NCI-H146 (cell line): Measurements from ENCODE around the gene FARSA.
"Not testable (repeated sequence)": the region's sequence is repeated elsewhere in the genome, so short reads cannot be mapped to it uniquely, and the experiment has no call there.

Experiments used
- DNase-seq: peaks from one replicate; lab custom pipeline; 2025; lab: John Stamatoyannopoulos, UW

Gene FARSA

GRCh38 chr19:12933287-12934072 is at the start of gene FARSA:
Gene FARSA, minus strand, starts transcription at chr19:12933711. Its CDS starts 15 bp downstream, at chr19:12933696.
- DNase-seq: peak; percentile 97

GRCh38 chr19:12983091-12983490 is 49.6 kb upstream of the FARSA start:
- DNase-seq: no peak

DNA sequence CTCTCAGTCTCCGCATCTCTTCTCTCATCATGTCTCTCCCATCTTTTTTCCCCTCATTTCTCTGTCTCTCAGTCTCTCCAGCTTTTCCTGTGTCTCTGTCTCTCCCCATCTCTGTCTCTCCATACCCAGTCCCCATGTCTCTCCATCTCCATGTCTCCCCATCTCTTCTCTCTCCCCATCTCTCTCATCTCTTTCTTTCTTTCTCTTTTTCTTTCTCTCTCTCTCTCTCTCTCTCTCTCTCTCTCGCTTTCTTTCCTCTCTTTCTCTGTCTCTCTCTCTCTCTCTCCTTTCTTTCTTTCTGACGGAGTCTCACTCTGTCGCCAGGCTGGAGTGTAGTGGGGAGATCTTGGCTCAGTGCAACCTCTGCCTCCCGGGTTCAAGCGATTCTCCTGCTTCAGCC is 49.1 kb upstream of the FARSA start:
- DNase-seq: no peak

DNA sequence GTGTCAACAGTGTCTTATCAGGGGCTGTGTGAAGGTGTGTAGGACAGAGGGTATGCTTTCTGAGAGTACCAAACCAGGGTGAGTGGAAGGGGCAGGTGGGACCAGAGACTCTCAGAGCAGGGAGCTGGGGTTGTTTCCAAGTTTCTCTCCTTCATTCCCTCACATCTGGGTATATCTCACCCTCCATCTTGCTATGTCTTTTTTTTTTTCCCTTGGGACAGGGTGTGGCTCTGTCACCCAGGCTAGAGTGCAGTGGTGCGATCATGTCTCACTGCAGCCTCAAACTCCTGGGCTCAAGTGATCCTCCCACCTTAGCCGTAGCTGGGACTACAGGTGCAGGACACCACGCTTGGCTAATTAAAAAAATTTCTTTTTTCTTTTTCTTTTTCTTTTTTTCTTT is 46.5 kb upstream of the FARSA start:
- DNase-seq: no peak

DNA sequence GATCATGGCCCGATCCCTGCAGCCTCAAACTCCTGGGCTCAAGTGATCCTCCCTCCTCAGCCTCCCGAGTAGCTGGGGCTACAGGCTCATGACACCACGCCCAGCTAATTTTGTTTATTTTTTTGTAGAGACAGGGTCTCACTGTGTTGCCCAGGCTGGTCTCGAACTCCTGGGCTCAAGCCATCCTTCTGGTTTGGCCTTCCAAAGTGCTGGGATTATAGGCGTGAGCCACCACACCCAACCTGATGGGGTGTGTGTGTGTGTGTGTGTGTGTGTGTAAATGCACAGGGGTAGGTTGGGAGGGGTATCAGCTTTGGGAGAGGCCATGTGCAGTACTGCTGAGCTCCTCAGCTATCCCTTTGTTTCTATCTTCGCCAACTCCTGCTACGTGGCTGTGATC is 42.6 kb upstream of the FARSA start:
- not testable (repeated sequence) for DNase-seq

- DNase-seq: no peak
These were observed 41.8 kb upstream of the FARSA start for GRCh38 chr19:12975221-12975741.

- DNase-seq: no peak
These were observed 41.0 kb upstream of the FARSA start for GRCh38 chr19:12974301-12975220.

- DNase-seq: no peak
These were observed 39.7 kb upstream of the FARSA start for GRCh38 chr19:12973236-12973635.

DNA sequence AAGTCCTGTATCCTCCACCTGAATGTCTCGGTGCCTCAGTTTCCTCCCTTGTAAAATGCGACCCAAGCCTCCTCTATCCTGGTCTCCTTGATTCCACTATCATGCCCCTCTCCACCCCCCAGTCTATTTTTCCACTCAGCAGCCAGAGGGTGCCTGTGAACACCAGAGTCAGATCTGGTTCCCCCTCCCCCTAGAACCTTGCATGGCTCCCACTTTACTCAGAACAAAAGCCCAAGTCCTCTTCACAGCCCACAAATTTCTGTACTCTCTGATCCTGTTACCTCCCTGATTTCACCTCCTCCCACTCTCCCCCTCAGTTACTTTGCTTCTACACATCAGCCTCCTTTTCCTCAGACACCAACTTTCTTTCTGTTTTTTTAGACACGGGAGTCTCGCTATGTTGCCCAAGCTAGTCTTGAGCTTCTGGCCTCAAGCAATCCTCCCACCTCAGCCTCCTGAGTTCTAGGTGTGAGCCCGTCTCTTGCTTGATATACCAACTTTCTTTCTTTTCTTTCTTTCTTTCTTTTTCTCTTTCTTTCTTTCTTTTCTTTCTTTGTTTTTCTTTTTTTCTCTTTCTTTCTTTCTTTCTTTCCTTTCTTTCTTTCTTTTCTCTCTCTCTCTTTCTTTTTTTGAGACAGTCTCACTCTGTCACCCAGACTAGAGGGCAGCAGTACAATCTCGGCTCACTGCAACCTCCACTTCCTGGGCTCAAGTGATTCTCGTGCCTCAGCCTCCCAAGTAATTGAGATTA is 36.7 kb upstream of the FARSA start:
- no peak for DNase-seq

GRCh38 chr19:12969292-12969988 is 35.9 kb upstream of the FARSA start, which contains the start of gene DAND5:
Gene DAND5, plus strand, starts transcription at chr19:12969576. Its CDS starts 85 bp downstream, at chr19:12969661.
- DNase-seq: peak; percentile 44

DNA sequence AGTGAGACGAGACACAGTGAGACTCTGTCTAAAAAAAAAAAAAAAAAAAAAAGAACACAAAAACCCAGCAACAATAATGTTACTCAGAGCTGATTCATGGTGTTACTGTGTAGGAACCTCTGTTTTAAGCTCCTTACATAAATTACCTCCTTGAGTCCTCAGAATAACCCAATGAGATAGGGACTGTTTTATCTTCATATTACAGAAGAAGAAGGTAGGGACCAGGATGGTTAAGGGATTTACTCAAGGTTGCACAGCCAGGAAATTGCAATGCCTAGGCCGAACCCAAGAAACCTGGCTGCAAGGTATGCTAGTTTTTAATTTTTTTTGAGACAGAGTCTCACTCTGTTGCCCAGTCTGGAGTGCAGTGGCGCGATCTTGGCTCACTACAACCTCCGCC is 34.4 kb upstream of the FARSA start:
- DNase-seq: no peak

GRCh38 chr19:12965812-12966135 is 32.3 kb upstream of the FARSA start:
- DNase-seq: no peak

- peak; percentile 86 for DNase-seq
These were observed 31.7 kb upstream of the FARSA start for GRCh38 chr19:12965017-12965811.

DNA sequence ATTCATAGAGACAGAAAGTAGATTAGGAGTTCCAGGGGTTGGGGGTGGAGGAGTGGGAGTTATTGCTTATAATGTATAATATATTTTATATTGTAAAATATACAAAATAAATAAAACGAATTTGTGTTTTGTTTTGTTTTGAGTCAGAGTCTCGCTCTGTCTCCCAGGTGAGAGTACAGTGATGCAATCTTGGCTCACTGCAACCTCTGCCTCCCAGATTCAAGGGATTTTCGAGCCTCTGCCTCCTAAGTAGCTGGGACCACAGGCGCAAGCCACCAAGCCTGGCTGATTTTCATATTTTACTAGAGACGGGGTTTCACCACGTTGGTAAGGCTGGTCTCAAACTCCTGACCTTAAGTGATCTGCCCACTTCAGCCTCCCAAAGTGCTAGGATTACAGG is 26.0 kb upstream of the FARSA start:
- no peak for DNase-seq

DNA sequence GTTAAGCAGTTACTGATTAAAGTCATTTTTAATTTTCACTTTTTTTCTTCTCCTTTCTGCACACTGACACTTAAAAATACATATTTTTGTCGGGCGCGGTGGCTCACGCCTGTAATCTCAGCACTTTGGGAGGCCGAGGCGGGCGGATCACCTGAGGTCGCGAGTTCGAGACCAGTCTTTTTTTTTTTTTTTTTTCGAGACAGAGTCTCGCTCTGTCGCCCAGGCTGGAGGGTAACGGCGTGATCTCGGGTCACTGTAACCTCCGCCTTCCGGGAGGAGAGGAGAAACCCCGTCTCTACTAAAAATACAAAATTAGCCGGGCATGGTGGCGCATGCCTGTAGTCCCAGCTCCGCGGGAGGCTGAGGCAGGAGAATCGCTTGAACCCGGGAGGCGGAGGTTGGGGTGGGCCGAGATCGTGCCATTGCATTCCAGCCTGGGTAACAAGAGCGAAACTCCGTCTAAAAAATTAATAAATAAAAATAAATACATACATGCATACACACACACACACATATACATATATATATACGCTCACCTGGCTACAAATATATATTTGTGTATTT is 24.0 kb upstream of the FARSA start:
- DNase-seq: not testable (repeated sequence)

- DNase-seq: peak; percentile 92
These were observed 23.2 kb upstream of the FARSA start, which contains the start of gene GADD45GIP1 for GRCh38 chr19:12956446-12957388. Gene GADD45GIP1, minus strand, starts transcription at chr19:12957223. Its CDS starts 11 bp downstream, at chr19:12957212.

DNA sequence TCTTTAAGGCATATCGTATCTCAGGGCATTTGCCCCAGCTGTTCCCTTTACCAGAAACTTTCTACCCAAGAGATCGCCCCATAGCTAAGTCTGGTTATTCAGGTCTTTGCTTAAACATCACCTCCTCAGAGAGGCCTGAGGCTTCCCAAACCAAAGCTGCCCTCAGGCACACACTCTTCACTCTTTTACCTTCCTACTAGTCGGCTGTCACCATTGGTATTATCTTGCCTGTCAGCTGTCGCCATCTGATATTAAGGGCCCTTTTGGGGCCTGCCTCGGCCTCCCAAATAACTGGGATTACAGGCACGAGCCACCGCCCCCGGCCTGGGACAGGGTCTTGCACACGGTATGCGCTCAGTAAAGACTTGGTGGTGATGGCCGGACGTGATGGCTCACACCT is 22.5 kb upstream of the FARSA start:
- DNase-seq: no peak

DNA sequence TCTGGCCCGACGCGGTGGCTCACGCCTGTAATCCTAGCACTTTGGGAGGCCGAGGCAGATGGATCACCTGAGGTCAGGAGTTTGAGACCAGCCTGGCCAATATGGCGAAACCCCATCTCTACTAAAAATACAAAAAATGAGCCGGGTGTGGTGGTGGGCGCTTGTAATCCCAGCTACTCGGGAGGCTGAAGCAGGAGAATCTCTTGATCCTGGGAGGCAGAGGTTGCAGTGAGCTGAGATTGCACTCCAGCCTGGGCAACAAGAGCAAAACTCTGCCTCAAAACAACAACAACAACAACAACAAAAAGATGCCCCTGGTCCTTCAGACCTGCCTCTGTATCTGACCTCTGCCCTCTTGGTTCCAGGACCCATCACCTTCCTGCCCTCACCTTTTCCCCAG is 22.1 kb upstream of the FARSA start:
- DNase-seq: not testable (repeated sequence)

GRCh38 chr19:12954612-12954962 is 21.1 kb upstream of the FARSA start:
- DNase-seq: no peak
